Testis (tissue), 3 donors: Measurements from ENCODE around the gene ADAR. TPM values are rescaled to one million over a fixed set of nuclear protein-coding genes. Genes with fewer than 3 reads are reported as not detected.

Experiments used
- DNase-seq: peaks from one replicate; pipeline ENCODE4 v3.0.0-alpha.2; 2019
- H3K27ac ChIP-seq, 2 donors: fragments of 200-600 bp; sonication (generic); one replicate each; pipeline ENCODE4 v1.5.1; 2019
- H3K27me3 ChIP-seq: fragments of 200-600 bp; sonication (generic); one replicate; pipeline ENCODE4 v1.5.1; 2019
- H3K36me3 ChIP-seq: fragments of 200-600 bp; sonication (generic); one replicate; pipeline ENCODE4 v1.5.1; 2017; ENCODE audit warnings: low read depth; ENCODE audit errors: missing control alignments
- H3K4me1 ChIP-seq: fragments of 200-600 bp; sonication (generic); one replicate; pipeline ENCODE4 v1.5.1; 2019
- H3K4me3 ChIP-seq, 2 donors: fragments of 200-600 bp; sonication (generic); one replicate each; pipeline ENCODE4 v1.5.1; 2017 to 2019
- H3K9me3 ChIP-seq: fragments of 200-600 bp; sonication (generic); one replicate; pipeline ENCODE4 v1.5.1; 2017
- POLR2A ChIP-seq: fragments of 450-650 bp; IDR thresholded peaks from one replicate; pipeline ENCODE4 v1.6.1; 2017; ENCODE audit warnings: antibody characterized with exemption, mild to moderate bottlenecking, moderate library complexity
- WGBS, 2 donors: methylation state at CpG; one replicate each; pipeline ENCODE4 v1.1.5; 2018; 5-methylcytosine and 5-hydroxymethylcytosine counted together
- intact Hi-C: fragments of 100-400 bp; cut with DNase I; formaldehyde crosslinking; loops from one replicate; pipeline ENCODE4 v1.15.1; 2023; ENCODE audit warnings: low total_unique reads
- polyA plus RNA-seq: library from polyadenylated mRNA; stranded (reverse); fragments of 350-450 nt; fragmentation: Illumina TruSeq; extraction: RNeasy Lipid Tissue Mini Kit (QIAGEN cat#74804); gene quantifications from one replicate; pipeline ENCODE4 v1.2.3, GENCODE V29; 2014; ENCODE audit warnings: low read depth, low replicate concordance; ENCODE audit not compliant: insufficient read depth
- total RNA-seq, 2 donors: library from RNA; depleted of rRNA; stranded (reverse); fragments of >200 nt; gene quantifications; one replicate each; pipeline ENCODE4 v1.2.3, GENCODE V29; 2016
- TF ChIP-seq, protein P1 (sequence below), 3 experiments: fragments of 450-650 bp in 2 of 3; fragments of 200-600 bp in 1 of 3; sonication (generic) in 1 of 3; IDR thresholded peaks; one replicate each; pipeline ENCODE4 v1.5.1; 2016 to 2019; ENCODE audit warnings: antibody characterized with exemption in 3 of 3, mild to moderate bottlenecking in 2 of 3, moderate library complexity in 1 of 3

ADAR gene
- total and polyA plus RNA-seq, 3 donors from 2014 or later, result 94.4 to 181 (median 168) TPM

DNA sequence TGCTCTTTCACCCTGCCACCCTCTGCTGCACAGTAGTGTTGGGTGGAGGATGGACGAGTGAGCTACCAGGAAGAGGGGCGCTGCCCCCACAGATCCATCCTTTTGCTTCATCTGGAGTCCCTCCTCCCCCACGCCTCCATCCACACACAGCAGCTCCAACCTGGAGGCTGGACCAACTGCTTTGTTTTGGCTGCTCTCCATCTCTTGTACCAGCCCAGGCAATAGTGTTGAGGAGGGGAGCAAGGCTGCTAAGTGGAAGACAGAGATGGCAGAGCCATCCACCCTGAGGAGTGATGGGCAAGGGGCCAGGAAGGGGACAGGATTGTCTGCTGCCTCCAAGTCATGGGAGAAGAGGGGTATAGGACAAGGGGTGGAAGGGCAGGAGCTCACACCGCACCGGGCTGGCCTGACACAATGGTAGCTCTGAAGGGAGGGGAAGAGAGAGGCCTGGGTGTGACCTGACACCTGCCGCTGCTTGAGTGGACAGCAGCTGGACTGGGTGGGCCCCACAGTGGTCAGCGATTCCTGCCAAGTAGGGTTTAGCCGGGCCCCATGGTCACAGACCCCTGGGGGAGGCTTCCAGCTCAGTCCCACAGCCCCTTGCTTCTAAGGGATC is 31.9 kb downstream of the ADAR start:
- H3K4me3 ChIP-seq, result no peak overlapping the region
- no peaks in the 10 kb centered on the region for H3K27me3 ChIP-seq
- no peaks in the 10 kb centered on the region for H3K9me3 ChIP-seq
- no peaks in the 10 kb centered on the region for H3K36me3 ChIP-seq
- intact Hi-C loops, result no loop called here
- WGBS, 2 donors, result 68 to 79% methylated on average over 8 of the region's 8 CpGs
- TF ChIP-seq POLR2A, result no peak
- TF ChIP-seq, protein P1, sequence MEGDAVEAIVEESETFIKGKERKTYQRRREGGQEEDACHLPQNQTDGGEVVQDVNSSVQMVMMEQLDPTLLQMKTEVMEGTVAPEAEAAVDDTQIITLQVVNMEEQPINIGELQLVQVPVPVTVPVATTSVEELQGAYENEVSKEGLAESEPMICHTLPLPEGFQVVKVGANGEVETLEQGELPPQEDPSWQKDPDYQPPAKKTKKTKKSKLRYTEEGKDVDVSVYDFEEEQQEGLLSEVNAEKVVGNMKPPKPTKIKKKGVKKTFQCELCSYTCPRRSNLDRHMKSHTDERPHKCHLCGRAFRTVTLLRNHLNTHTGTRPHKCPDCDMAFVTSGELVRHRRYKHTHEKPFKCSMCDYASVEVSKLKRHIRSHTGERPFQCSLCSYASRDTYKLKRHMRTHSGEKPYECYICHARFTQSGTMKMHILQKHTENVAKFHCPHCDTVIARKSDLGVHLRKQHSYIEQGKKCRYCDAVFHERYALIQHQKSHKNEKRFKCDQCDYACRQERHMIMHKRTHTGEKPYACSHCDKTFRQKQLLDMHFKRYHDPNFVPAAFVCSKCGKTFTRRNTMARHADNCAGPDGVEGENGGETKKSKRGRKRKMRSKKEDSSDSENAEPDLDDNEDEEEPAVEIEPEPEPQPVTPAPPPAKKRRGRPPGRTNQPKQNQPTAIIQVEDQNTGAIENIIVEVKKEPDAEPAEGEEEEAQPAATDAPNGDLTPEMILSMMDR (IDR thresholded peaks at IDR 0.05), result no peak
- no peak overlapping the region for H3K27ac ChIP-seq
- DNase-seq, result no peak
- peaks cover 10% of the 10 kb centered on the region for H3K4me1 ChIP-seq

GRCh38 chr1:154575147-154575927 is 32.6 kb downstream of the ADAR start:
- H3K27me3 ChIP-seq, result no peaks in the 10 kb centered on the region
- intact Hi-C loops, result no loop called here
- H3K9me3 ChIP-seq, result no peaks in the 10 kb centered on the region
- TF ChIP-seq POLR2A, result no peak
- TF ChIP-seq, protein P1 (IDR thresholded peaks at IDR 0.05), result no peak
- DNase-seq, result no peak
- no peaks in the 10 kb centered on the region for H3K36me3 ChIP-seq
- H3K4me1 ChIP-seq, result peaks cover 10% of the 10 kb centered on the region
- WGBS, 2 donors, result 83 to 84% methylated on average over 10 of the region's 10 CpGs
- no peak overlapping the region for H3K27ac ChIP-seq
- H3K4me3 ChIP-seq, result no peak overlapping the region

GRCh38 chr1:154574716-154575115 is 33.3 kb downstream of the ADAR start:
- H3K36me3 ChIP-seq, result no peaks in the 10 kb centered on the region
- WGBS, 2 donors, result 43 to 44% methylated on average over 6 to 7 of the region's 7 CpGs
- H3K27me3 ChIP-seq, result no peaks in the 10 kb centered on the region
- intact Hi-C loops, result no loop called here
- no peak overlapping the region for H3K4me3 ChIP-seq
- H3K27ac ChIP-seq, result no peak overlapping the region
- DNase-seq, result no peak
- H3K9me3 ChIP-seq, result no peaks in the 10 kb centered on the region
- peaks cover 10% of the 10 kb centered on the region for H3K4me1 ChIP-seq
- TF ChIP-seq, protein P1 (IDR thresholded peaks at IDR 0.05), result no peak
- TF ChIP-seq POLR2A, result no peak

DNA sequence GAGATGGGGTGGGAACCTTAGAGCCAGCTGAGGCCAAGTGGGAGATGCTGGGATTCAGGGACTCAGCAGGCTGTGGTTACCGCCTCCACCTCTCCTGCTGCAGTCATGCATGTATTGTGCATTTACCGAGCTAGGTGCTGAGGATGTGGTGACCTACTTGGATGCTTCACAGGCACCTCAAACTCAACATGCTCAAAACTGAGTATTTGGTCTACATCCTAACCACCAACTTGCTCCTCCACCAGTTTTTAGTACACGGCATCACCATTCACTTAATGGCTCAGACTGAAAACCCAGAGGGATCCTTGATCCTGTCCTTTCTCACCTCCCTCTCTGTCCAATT is 34.8 kb downstream of the ADAR start:
- no peak for DNase-seq
- no peak for TF ChIP-seq POLR2A
- TF ChIP-seq, protein P1 (IDR thresholded peaks at IDR 0.05), result no peak
- intact Hi-C loops, result no loop called here
- Histone ChIP-seq H3K4me1 (peaks cover 9% of the 10 kb centered on the region), H3K27me3 (no peaks in the 10 kb centered on the region), H3K27ac (no peak overlapping the region), H3K9me3 (no peaks in the 10 kb centered on the region), H3K36me3 (no peaks in the 10 kb centered on the region), H3K4me3 (no peak overlapping the region)
- WGBS, 2 donors, result 80 to 93% methylated on average over 2 to 3 of the region's 3 CpGs
